NCI-H1105 treated with DMSO at 0.1 percent for 48 hours (cell line): ENCODE data around the gene LYPD5.

Experiments
- DNase-seq: peaks from one replicate; lab custom pipeline; 2025; lab: John Stamatoyannopoulos, UW

Gene LYPD5

GRCh38 chr19:43752287-43752875 lies 49.9 kb downstream of the LYPD5 start:
- no peak for DNase-seq

DNA sequence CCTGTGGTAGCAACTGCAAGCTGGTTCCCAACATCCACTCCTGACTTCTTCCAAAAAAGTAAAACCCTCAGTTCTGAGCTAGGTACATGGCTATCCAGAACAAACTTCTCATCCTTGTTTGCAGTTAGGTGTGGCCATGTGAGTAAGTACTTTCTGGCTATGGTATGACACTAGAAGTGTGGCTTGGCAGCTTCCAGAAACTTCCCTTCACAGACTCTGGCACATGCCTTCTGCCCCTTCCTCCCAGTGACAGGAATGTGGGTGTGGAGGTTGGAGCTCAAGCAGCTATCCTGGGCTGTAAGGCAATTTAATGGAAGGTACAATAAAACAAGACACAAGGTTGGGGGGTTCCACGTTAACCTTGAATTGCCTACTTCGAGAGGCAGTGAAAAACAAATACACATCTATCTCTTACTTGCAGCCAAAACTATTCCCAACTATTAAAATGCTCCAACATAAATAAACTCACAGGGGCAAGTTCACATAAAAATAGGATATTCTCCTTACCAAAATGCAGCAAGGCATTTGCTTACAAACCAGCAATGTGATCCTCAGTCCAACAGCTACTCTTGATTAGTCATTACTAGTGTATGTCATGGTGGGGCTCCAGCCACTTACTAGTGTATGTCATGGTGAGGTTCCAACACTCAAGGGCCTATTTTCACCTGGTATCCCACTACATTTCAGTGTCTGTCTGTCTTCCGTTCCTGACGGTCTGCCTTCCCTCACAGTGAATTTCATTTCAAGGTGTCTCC lies 50.6 kb downstream of the LYPD5 start:
- no peak for DNase-seq

DNA sequence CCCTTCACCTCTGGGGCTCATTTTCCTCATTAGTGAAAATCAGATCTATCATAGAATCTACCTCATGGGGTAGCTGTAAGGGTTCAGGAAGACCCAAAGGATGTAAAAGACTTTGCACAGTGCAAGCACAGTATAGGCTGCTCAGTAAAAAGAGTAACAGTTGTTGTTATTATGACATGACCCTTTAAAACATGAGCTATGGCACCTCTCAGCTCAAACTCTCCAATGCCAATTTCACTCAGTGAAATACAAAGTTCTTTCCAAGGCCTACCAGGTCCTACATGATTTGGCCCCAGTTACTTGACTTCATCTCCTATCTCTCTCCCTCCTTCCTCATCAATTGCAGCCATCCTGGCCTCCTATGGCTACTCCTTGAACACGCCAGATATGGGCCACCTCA lies 52.3 kb downstream of the LYPD5 start:
- no peak for DNase-seq

GRCh38 chr19:43749152-43749551 lies 53.1 kb downstream of the LYPD5 start:
- no peak for DNase-seq

- no peak for DNase-seq
These were observed 53.6 kb downstream of the LYPD5 start for GRCh38 chr19:43748685-43749084.

- DNase-seq = no peak
These were observed 54.0 kb downstream of the LYPD5 start for GRCh38 chr19:43748205-43748594.

DNA sequence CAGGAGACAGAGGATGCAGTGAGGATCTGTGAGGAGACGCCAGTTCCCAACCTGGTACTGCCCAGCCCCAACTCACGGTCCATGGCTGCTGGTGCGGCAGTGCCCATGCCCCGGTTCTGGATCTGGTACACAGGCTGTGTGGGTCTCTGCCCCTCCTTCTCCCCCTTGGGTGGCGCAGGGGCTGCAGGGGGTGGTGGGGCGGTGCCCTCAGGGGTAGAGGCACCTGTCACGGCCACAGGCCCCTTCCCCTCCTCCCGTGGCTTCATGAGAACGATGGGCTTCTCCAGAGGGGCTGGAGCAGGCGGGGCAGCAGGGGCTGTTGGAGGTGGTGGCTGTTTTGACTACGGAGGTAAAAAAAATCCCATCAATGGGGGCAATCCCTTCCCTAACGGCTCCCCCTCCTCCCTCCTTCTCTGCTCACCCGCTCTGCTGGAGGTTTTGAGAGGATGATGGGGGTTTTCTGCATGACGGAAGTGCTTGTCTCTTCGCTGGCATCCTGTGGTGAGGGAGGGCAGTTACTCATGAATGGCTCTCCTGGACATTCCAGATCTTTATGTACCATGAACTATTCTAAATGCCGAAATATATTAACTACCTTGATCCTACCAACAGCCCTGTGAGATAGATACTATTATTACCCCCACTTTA lies 54.6 kb downstream of the LYPD5 start:
- no peak for DNase-seq
